ENCODE results near the gene BCL7B. TPM values are rescaled to one million over a fixed set of nuclear protein-coding genes. Genes with fewer than 3 reads are reported as not detected.
"Not testable (repeated sequence)": the region's sequence is repeated elsewhere in the genome, so short reads cannot be mapped to it uniquely, and the experiment has no call there.

BCL7B gene
- total RNA-seq, 1 experiment from 2014 or later = 65.2 TPM

DNA sequence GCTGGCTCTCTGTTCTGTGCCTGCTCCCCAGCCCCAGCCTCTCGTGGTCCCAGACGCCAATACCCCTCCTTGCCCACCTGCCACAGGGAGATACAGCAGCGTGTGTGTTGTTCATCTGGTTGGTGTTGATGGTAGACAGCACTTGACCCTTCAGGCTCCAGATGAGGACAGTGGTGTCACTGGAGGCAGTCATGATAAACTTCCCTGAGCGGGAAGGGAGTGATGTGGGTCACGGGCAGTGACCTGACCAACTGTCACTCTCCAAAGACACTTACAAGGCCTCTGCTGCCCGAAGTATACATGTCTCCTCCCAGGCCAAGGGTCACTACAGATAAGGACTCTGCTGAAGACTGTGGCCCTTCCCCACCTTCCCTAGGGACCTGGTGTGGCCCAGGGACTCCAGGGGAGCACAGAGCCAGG is 15.3 kb upstream of the BCL7B start:
- no peak for DNase-seq (ENCODE audit: low spot score)

GRCh38 chr7:73570977-73571376 is 13.5 kb upstream of the BCL7B start:
- no peak for DNase-seq (ENCODE audit: low spot score)

DNA sequence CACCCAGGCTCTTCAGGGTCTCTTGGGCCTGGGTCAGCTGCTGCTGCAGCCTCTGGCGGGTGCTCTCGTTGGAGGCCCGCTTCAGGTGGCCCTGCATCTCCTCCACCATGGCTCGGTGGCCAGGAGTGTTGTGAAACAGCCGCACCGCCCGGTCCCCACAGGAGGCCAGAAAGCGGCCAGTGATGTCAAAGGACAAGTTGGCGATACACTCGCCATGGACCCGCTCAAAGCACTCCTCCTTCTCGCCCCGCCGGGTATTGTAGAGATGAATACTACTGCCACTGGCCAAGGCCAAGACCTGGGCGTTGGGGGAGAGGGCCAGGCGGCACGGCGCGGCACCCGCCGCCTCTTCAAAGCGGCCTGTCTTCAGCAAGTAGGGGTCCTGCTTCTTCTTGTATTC is 13.0 kb upstream of the BCL7B start:
- DNase-seq (ENCODE audit: low spot score) = no peak

DNA sequence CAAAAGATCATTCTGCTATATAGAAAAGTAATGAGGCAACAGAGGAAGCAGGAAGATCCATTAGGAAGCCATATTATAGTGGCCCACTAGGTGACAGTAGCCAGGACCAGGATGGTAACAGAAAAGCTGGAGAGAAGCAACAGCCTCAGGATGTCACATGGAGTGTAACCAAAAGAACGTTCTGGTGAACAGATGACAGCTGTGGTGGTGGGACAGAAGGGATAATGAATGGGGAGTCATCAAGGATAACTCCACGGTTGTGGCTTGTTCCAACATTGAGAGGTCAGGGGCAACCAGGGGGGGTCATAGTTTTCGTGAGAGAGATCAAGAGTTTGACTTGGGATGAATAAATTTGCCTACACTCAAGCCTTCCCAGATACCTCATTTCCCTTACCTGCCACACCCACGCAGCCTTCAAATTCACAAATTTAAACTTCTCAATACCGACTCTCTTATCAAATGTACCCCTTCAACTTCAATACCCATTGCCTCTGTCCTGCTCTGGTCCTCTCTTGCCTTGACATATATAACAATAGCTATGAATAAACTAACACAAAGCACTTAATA is 11.6 kb upstream of the BCL7B start:
- DNase-seq (ENCODE audit: low spot score) = no peak

DNA sequence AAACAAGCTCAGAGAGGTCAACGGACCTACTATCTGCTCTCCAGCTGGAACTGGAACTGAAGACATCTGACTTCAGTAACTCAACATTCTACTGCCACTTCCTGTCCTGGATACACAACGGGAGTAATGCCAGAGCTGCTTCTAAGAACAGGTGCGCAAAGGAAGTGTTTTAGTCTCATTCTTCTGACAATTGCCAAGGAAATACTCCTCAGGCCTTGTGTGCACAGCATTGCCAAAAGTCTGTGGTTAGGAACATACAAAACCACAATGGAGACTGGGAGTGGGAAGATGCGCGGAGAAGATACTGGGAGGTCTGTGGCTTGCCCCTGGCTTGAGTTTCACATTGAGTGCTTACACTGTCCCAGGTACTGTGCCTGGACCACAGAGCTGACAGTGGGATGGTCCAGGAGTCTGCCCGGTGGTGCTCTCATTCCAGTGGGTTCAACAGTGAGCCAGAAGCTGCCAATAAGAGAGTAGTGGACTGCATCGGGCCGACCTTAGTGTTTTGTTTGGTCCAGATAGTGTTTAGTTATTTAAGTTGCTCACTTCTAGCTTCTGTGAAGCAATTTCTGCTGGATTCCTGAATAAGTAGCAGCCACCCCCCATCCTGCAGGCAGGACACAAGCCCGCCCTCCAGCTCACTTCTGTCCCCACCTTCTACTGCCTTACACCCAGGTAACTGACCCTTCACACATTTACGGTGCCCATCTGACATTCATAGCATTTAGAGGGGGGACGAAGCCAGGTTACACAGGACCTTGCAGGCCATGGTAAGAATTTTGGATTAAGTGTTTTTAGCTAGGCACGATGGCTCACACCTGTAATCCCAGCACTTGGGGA is 10.6 kb upstream of the BCL7B start:
- DNase-seq (ENCODE audit: low spot score) = peak; percentile 58

DNA sequence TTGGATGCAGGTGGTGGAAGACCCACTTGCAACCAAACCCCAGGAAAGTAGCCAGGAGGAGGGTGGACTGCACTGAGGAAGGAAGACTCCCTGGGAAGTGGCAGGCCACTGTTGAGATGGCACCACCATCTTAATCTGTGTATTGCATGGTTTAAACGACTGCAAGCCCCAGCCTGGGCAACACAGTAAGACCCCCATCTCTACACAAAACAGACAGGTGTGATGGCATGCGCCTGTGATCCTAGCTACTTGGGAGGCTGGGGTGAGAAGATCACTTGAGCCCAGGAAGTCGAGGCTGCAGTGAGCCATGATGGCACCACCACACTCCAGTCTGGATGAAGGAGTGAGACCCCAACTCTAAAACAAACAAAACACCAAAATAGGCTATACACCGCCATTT is 9.7 kb upstream of the BCL7B start:
- DNase-seq (ENCODE audit: low spot score) = no peak

- DNase-seq (ENCODE audit: low spot score) = not testable (repeated sequence)
These were observed 8.9 kb upstream of the BCL7B start for GRCh38 chr7:73566431-73566830.

DNA sequence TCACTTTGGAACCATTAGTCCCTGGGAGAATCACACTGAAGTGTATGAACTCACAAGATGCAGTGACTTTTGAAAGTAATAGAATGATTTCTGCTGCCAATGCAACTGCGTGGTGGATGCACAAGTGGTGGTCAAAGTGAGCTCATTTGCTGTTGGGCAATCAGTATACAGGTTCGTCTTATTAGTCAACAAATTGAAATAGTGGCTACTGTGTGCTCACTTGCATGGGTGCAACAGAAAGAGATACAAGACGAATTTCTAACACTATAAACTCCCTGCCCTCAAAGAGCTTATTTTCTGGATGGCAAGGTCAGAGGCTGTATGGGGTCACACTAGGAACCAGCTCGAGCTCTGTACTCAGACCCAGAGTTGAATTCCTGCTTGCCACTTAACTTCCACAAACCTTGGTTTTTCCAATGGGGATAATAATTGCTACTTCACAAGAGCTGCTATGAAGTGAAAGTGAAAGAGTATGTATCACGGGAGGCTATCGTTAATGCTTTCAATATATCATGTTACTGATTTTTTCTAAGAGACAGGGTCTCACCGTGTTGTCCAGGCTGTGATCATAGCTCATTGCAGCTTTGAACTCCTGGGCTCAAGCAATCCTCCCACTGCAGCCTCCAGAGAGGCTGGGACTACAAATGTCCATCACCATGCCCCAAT is 8.3 kb upstream of the BCL7B start:
- no peak for DNase-seq (ENCODE audit: low spot score)

DNA sequence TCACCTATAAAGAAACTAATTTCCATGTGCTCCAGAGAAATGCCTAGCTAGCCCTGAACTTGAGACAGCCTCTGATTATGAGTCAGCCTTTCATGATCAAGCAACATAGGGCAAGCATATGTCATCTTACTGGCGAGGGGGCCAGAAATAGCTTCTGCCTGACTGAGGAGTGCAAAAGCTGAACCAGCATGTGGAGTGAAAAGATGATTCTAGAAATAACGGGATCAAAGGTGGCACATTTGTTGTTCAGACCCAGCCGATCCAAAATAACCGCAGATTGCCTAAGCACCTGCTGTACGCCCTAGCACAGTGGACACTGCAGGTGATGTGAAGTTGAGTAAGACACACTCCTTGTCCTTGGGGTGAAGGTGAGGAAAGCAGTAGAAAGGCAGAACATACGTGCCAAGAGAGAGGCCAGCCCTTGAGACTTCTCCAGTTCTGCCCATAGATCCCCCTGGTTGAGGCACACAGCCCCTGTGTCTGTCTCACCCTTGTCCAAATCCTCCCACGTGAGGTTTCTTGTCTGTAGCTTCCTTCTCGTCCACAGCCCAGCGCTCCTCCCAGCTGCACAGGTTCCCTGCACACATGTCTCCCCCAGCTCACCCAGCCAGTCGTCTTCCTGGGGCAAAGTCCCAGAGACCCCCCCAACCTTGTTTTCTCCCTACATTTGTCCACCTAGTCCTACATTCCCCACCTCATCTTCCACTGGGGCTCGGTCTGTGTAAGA is 2.8 kb upstream of the BCL7B start:
- DNase-seq (ENCODE audit: low spot score) = peak; percentile 85

DNA sequence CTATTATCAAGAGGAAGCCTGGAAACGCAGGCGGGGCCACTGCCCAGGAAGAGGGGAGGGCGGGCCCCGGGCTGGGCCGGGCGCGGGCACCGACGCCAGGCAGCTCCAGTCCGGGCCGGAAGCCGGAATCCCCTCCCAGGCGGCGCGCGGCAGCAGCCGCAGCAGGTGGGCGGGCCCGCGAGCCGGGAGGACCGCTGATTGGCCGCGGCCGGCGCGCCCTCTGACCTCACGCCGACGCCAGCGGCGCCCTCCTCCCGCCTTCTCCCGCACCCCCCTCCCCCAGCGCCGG is 438 bp downstream of the BCL7B start:
- peak; percentile 92 for DNase-seq (ENCODE audit: low spot score)

GRCh38 chr7:73556208-73557107 is 1.0 kb downstream of the BCL7B start:
- no peak for DNase-seq (ENCODE audit: low spot score)

GRCh38 chr7:73555411-73555982 is 2.0 kb downstream of the BCL7B start:
- DNase-seq (ENCODE audit: low spot score) = peak; percentile 79

- DNase-seq (ENCODE audit: low spot score) = not testable (repeated sequence)
These were observed 7.4 kb downstream of the BCL7B start for GRCh38 chr7:73550093-73550492.

DNA sequence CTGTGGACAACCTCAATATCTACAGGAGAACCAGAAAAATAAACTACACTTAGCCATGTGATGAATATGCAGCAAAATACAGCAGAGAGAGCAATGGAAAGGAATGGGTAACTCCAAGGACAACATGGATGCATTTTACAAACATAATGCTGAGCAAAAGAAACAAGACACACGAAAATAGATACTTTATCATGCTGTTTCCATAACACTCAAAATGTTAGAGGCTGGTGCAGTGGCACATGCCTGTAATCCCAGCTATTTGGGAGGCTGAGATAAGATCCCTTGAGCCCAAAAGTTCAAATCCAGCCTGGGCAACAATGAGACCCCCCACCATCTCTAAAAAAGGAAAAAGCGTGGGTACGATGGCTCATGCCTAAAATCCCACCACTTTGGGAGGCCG is 8.3 kb downstream of the BCL7B start:
- no peak for DNase-seq (ENCODE audit: low spot score)

DNA sequence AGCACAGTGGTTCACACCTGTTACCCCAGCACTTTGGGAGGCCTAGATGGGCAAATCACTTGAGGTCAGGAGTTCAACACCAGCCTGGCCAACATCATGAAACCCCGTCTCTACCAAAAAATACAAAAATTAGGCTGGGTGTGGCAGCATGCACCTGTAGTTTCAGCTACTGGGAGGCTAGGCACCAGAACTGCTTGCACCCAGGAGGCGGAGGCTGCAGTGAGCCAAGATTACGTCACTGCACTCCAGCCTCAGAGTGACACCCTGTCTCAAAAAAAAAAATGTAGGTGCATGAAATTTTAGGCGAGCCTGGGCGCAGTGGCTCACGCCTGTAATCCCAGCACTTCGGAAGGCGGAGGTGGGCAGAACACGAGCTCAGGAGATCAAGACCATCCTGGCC is 9.6 kb downstream of the BCL7B start:
- DNase-seq (ENCODE audit: low spot score) = no peak

- DNase-seq (ENCODE audit: low spot score) = no peak
These were observed 12.8 kb downstream of the BCL7B start for GRCh38 chr7:73544678-73545077.

GRCh38 chr7:73541722-73542121 is 15.8 kb downstream of the BCL7B start:
- DNase-seq (ENCODE audit: low spot score) = no peak

- DNase-seq (ENCODE audit: low spot score) = no peak
These were observed 17.8 kb downstream of the BCL7B start for GRCh38 chr7:73539709-73540108.

DNA sequence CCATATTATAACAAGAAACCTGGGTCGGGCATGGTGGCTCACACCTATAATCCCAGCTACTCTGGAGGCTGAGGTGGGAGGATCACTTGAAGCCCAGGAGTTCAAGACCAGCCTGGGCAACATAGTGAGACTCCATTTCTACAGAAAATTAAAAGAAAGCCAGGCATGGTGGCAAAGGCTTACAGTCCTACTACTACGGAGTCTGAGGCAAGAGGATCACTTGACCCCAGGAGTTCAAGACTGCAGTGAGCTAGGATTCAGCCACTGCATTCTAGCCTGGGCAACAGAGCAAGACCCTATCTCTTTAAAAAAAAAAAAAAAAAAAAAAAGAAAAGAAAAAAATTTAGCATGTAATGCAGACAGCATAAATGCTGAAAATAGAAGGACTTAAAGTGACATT is 19.0 kb downstream of the BCL7B start:
- DNase-seq (ENCODE audit: low spot score) = not testable (repeated sequence)

DNA sequence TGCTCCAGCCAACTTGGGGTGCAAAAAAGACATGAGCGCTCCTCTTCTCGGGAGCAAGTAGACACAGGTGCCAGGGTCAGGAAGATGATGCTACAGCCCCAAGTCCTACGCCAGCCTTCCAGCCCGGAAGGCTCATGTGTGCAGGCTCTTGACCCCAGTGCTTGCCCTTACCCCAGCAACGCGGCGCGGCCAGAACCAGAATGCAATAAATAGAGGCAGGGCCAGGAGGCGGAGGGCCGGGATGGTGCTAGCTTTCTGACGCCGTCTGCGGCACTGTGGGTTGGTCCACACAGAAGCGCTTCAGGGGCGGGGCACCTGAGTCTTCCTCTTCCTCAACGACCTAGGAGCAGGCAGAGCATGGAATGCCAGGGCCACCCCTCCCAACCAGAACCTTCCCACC is 20.4 kb downstream of the BCL7B start:
- no peak for DNase-seq (ENCODE audit: low spot score)

- DNase-seq (ENCODE audit: low spot score) = no peak
These were observed 21.0 kb downstream of the BCL7B start for GRCh38 chr7:73536479-73536878.
